Occipital lobe (tissue), 2 donors: Measurements from ENCODE around the gene SLC27A2. TPM values are rescaled to one million over a fixed set of nuclear protein-coding genes. Genes with fewer than 3 reads are reported as not detected.
"Not testable (repeated sequence)": the region's sequence is repeated elsewhere in the genome, so short reads cannot be mapped to it uniquely, and the experiment has no call there.

Experiments used
- DNase-seq: peaks from one replicate; lab custom pipeline; 2025; lab: John Stamatoyannopoulos, UW
- total RNA-seq: library from RNA; depleted of rRNA; stranded (reverse); fragments of >200 nt; gene quantifications from one replicate; pipeline ENCODE4 v1.2.3, GENCODE V29; 2014

The SLC27A2 gene
- 1.4 TPM for total RNA-seq

GRCh38 chr15:50181969-50182218 is at the start of gene SLC27A2:
TSS of gene SLC27A2 (plus strand) at chr15:50182196. CDS start at chr15:50182428, 232 bp downstream.
- no peak for DNase-seq

GRCh38 chr15:50132251-50132984 is 49.6 kb upstream of the SLC27A2 start:
- not testable (repeated sequence) for DNase-seq

- no peak for DNase-seq
Observed at GRCh38 chr15:50134524-50135024, 47.4 kb upstream of the SLC27A2 start.

DNA sequence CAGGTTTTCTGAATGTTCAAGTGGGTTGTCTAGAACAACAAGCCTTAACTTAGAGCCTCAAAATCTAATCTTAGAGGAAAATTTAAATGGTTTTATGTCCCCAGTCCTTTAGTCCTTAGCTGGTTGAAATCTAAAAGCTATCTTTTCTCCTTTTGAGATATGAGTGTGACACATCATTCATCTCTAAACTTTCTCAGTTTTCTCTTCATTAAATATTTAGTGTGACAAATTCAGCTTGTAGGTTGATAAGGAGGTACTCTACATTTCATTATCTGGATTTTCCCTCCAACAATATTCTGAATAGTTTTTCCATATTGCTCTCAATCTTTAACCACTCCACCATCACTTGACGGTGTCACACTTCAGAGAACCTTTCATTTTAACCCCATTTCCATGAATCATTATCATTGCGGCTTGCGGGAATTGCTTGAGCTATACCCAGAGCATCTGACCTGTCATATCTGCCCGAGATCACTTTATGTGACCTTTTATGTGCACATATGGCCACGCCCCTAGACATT is 46.9 kb upstream of the SLC27A2 start:
- DNase-seq, result no peak

DNA sequence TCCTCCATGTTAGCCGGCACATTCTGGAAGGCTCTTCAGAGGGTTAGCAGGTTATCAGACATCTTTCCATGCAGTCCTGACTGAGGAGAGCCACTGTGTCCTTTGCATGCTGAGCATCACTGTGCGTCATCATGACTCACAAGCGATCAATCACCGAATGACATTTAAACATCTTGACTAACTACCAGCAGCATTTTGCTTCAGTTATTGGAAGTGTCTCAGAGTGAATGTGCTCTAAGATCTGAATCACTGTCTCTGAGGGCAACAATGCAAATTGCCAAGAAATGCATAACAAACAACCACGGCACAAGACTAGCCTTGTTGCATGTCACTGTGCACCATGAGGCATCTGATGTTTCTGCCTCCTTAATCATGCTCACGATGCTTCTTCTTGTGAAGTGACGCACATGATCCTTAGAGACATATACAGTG is 44.6 kb upstream of the SLC27A2 start:
- DNase-seq, result no peak

DNA sequence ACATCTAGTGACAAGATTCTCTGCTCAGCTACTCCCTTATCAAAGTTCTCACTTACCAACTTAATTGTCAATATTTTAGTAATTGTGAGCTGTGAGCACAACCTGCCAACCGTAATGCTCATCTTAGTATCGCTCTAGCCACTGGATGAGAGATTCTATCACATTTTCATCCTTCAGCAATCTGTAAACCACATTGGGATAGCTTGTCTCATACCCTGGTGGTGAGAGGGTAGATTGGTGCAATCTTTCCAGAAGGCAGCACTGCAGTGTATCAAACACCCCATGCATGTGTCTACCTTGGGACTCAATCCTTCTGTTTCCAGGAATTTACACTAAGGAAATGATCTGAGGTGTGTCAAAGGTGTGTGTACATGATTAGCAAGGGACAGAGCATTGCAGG is 44.1 kb upstream of the SLC27A2 start:
- no peak for DNase-seq

GRCh38 chr15:50138391-50138790 is 43.6 kb upstream of the SLC27A2 start:
- DNase-seq, result no peak

GRCh38 chr15:50140098-50140497 is 41.9 kb upstream of the SLC27A2 start:
- no peak for DNase-seq

GRCh38 chr15:50140983-50141382 is 41.0 kb upstream of the SLC27A2 start:
- DNase-seq, result no peak

DNA sequence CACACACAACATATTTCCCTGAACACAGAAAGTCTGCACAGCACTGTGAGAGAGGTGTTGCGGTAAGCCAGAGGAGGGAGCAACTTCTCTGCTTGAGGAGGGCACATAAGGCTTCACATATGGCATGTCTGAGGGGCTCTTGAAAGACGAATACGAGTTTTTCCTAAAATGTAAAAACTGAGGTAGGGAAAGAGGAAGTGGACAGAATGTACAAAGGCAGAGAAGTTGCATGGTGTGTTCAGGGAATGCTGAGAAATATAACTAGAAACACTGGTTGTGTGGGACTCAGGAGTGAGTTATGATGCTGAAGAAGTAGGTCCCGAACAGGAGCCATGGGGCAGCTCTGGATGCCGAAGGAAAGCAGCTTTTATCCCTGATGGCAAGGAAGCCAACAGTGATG is 40.1 kb upstream of the SLC27A2 start:
- DNase-seq, result no peak

DNA sequence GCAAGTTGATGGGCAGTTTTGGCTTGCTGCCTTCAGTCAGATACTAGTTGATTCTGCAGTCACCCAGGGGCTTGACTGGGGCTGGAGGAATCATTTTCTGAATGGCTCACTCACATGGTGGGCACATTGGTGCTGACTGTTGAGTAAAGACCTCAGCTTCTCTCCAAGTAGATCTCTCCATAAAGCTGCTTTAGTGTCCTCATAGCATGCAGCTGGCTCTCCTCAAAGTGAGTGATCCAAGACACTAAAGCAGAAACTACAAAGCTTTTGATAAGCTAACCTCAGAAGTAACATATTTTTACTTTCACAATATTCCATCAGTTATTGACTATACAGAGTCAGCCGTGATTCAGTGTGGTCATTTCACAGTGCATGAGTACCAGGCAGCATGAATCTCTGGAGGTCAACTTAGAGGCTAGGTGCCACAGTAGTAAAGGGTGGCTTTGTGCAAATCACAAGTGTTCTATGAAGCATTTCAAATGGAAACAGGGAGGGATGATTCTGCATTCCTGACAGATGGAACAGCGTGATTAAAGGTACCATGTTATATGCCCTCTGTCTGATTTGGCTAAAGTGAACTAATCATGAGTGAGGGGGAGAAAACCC is 38.6 kb upstream of the SLC27A2 start:
- no peak for DNase-seq

DNA sequence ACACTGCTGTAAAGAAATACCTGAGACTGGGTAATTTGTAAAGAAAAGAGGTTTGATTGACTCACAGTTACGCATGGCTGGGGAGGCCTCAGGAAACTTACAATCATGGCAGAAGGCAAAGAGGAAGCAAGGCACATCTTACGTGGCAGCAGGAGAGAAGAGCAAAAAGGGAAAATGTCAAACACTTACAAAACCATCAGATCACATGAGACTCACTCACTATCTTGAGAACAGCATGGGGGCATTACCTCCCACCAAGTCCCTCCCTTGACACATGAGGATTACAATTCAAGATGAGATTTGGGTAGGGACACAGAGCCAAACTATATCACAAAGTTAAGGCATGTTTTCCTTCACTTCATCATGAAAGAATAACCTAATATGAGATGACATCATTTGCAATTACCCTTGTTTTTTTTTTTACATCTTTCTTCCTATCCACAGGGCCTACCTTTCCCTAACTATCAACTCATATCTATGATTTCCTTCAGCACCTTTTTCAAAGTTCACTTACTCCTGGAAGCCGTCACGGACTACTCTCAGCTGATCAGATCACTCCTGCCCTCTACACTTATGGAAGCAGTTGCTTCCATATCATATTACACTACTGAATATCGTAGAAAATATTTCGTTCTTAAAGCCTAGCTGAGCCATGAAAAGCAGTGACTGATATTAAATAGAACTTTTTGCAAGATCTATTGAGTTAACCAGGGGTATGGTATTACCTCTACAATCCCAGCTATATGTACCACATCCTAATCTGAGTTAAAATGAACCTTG is 37.5 kb upstream of the SLC27A2 start:
- DNase-seq, result no peak

DNA sequence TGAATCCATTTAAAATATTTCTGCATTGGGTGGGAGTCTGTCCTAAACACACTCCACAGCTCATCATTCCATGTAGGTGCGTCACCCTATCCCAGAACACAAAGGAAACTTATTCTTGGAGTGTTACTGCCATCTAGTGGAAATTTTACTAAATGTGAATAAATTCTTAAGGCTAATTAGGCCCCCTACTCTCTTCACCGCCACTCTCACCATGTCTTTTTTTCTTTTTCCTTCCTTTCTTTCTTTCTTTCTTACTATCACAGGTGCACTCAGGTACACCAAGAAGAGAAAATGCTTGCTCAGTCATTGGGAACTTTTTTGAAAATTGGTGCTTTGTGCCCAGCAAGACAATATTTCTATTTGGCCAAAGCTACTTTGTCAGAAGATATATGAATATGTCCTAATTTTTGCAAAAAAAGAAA is 36.5 kb upstream of the SLC27A2 start:
- no peak for DNase-seq

DNA sequence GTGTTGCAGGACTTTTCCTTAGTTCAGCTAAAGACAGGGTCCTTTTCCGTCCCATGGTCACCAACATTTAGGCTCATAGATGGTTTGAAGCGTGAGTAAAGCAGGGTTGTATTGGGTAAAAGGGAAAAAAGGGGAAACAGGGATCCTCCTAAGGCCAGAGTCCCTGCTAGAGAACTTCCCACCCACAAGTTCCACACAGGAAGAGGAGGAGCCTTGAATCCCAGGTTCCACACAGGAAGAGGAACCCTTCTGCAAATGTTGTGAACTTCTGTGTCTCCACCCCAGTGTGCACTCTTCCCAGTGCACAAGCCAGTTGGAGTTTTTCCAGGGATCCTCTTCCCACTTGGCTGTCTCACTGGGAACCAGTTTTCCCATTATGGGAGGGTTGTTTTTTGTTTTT is 35.4 kb upstream of the SLC27A2 start:
- DNase-seq, result no peak

- DNase-seq, result no peak
Observed at GRCh38 chr15:50148362-50148963, 33.5 kb upstream of the SLC27A2 start.

GRCh38 chr15:50149090-50149489 is 32.9 kb upstream of the SLC27A2 start:
- no peak for DNase-seq

DNA sequence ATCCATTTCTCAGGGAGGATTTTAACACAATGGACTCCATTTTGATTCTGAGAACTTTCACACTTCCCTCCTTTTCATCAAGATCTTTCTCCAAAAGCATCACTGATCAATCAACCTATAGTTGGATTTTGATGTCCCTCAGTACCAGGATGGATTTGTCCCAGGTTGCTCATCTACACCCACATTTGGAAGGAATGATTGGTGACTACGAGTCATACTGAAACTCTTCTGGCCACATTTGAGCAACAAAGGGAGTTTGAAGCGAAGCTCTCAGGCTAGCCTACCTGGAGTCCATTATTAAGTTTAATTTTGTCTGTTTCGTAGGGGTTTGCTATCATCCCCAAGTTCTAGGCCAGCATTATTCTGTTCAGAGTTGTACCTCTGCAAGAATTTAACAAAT is 31.6 kb upstream of the SLC27A2 start:
- no peak for DNase-seq

GRCh38 chr15:50150851-50151250 is 31.1 kb upstream of the SLC27A2 start:
- no peak for DNase-seq

GRCh38 chr15:50151476-50151875 is 30.5 kb upstream of the SLC27A2 start:
- DNase-seq, result no peak

GRCh38 chr15:50158236-50158635 is 23.8 kb upstream of the SLC27A2 start:
- DNase-seq, result not testable (repeated sequence)

- DNase-seq, result no peak
Observed at GRCh38 chr15:50162969-50163718, 18.9 kb upstream of the SLC27A2 start.
